ENCODE data around the gene BMPR1B. TPM values are rescaled to one million over a fixed set of nuclear protein-coding genes. Genes with fewer than 3 reads are reported as not detected.

Gene BMPR1B
- polyA plus RNA-seq, 1 donor, result 1.2 TPM

DNA sequence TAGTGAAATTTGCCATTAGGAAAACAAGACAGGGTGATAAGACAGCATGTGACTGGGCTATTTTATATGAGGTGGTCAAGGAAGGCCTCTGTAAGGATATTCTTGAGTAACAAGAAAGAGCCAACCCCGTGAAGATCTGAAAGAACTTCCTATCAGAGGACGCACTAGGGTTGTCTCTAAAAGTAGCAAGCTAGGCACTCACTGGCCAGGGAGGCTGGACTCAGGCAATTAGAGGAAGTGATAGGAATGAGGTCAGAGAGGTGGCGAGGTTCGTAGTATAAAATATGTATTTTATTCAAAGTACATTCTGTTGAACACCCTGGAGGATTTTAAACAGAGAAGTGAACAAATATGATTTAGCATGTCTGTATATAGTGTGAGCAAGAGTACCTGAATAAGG is 4.6 kb downstream of the BMPR1B start:
- Histone ChIP-seq H3K4me1 (ENCODE audit: control insufficient read depth, insufficient read depth, low read length) (peaks cover 8% of the 10 kb centered on the region), H3K4me3 (ENCODE audit: low read length) (no peak overlapping the region), H3K27ac (ENCODE audit: low read length) (no peak overlapping the region), H3K36me3 (ENCODE audit: control insufficient read depth, insufficient read depth, low read length) (no peaks in the 10 kb centered on the region), H3K9me3 (ENCODE audit: control insufficient read depth, low read depth, low read length) (no peaks in the 10 kb centered on the region), H3K27me3 (ENCODE audit: control insufficient read depth, insufficient read depth, low read length) (peaks cover 37% of the 10 kb centered on the region)
- no peak for DNase-seq
- WGBS (ENCODE audit: insufficient coverage, low lambda C conversion rate), result 100% methylated on average over 1 of the region's 4 CpGs

DNA sequence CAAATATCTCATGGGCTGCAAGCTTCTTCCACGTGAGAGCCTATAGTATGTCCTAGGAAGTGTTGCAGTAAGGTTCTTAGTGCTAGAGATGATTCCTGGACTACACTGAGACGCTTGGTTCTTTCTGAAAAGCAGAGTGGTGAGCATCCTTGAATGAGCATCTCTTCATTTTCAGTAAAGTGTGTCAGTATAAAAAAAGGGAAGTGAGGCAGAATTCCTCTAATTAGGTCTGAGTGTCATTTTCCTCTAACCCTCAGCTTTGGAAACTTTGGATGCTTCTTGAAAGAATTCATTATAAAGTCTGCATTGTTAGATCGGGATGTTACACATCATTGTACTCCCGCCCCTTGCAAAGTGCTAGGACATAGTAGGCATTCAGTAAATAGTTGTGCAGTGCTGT is 5.2 kb downstream of the BMPR1B start:
- DNase-seq, result no peak
- Histone ChIP-seq H3K4me3 (ENCODE audit: low read length) (no peak overlapping the region), H3K36me3 (ENCODE audit: control insufficient read depth, insufficient read depth, low read length) (no peaks in the 10 kb centered on the region), H3K27ac (ENCODE audit: low read length) (no peak overlapping the region), H3K4me1 (ENCODE audit: control insufficient read depth, insufficient read depth, low read length) (peaks cover 5% of the 10 kb centered on the region), H3K27me3 (ENCODE audit: control insufficient read depth, insufficient read depth, low read length) (peaks cover 34% of the 10 kb centered on the region), H3K9me3 (ENCODE audit: control insufficient read depth, low read depth, low read length) (no peaks in the 10 kb centered on the region)
- no CpG with 5 or more reads among the region's 4 CpGs for WGBS (ENCODE audit: insufficient coverage, low lambda C conversion rate)

DNA sequence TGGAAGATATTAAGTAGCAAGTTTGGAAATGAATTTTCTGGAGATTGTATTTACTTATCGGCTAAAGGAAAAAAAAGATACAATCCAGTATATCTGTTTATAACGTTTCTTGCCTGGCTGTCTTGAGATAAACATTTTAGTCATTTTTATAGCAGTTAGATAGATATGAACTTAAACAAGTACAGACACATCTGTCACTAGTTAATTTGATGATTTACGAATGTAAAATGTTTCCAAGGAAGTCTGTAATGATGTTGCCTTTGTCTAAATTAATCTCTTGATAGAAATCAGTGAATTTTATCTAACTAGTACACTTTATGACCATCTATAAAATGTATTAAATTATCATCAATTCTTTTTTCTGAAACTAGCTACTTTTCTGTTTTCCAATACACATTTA is 5.7 kb downstream of the BMPR1B start:
- Histone ChIP-seq H3K36me3 (ENCODE audit: control insufficient read depth, insufficient read depth, low read length) (no peaks in the 10 kb centered on the region), H3K27ac (ENCODE audit: low read length) (no peak overlapping the region), H3K4me3 (ENCODE audit: low read length) (no peak overlapping the region), H3K27me3 (ENCODE audit: control insufficient read depth, insufficient read depth, low read length) (peaks cover 30% of the 10 kb centered on the region), H3K4me1 (ENCODE audit: control insufficient read depth, insufficient read depth, low read length) (peaks cover 5% of the 10 kb centered on the region), H3K9me3 (ENCODE audit: control insufficient read depth, low read depth, low read length) (no peaks in the 10 kb centered on the region)
- no peak for DNase-seq
- no CpG with 5 or more reads among the region's 3 CpGs for WGBS (ENCODE audit: insufficient coverage, low lambda C conversion rate)

DNA sequence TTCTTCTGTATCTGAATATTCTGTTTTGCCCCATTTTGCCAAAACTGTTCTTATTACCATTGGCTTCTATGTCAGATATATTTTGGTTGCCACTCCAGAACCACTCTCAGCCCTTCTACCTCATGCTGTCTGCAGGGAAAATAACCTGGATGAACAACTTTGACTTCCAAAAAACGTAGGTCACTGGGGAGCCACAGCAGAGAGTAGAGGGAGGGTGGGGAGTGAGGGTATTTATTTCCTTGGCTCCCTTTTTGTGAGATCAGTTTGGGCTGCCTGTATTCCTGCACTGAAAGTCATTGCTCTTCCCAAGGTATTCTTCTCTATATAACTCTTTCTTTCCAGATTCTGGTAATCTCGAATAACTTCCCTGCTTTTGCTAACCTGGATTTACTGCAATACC is 6.3 kb downstream of the BMPR1B start:
- 67% methylated on average over 1 of the region's 2 CpGs for WGBS (ENCODE audit: insufficient coverage, low lambda C conversion rate)
- Histone ChIP-seq H3K27me3 (ENCODE audit: control insufficient read depth, insufficient read depth, low read length) (peaks cover 24% of the 10 kb centered on the region), H3K4me3 (ENCODE audit: low read length) (no peak overlapping the region), H3K27ac (ENCODE audit: low read length) (no peak overlapping the region), H3K4me1 (ENCODE audit: control insufficient read depth, insufficient read depth, low read length) (peaks cover under 1% of the 10 kb centered on the region), H3K9me3 (ENCODE audit: control insufficient read depth, low read depth, low read length) (no peaks in the 10 kb centered on the region), H3K36me3 (ENCODE audit: control insufficient read depth, insufficient read depth, low read length) (no peaks in the 10 kb centered on the region)
- no peak for DNase-seq

DNA sequence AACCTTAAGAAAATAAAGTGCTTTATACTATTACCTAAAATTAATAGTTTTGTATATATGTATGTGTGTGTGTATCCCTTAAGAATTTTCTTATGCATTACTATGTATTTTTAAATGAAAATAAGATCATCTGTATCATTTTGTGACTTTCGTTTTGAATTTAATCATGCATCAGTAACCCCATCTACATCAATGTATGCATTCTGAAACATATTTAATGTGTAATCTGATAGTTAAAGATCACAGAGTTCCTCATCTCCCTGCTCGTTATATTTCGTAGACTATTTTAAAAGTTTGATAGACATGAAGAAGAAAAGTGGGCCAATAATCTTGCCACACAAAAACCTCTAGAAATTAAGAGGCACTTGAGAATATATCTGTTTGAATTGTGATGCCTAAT is 7.4 kb downstream of the BMPR1B start:
- no peak for DNase-seq
- Histone ChIP-seq H3K27ac (ENCODE audit: low read length) (no peak overlapping the region), H3K4me1 (ENCODE audit: control insufficient read depth, insufficient read depth, low read length) (no peaks in the 10 kb centered on the region), H3K4me3 (ENCODE audit: low read length) (no peak overlapping the region), H3K27me3 (ENCODE audit: control insufficient read depth, insufficient read depth, low read length) (peaks cover 19% of the 10 kb centered on the region), H3K9me3 (ENCODE audit: control insufficient read depth, low read depth, low read length) (no peaks in the 10 kb centered on the region), H3K36me3 (ENCODE audit: control insufficient read depth, insufficient read depth, low read length) (no peaks in the 10 kb centered on the region)
- WGBS (ENCODE audit: insufficient coverage, low lambda C conversion rate), result 60% methylated on average over 1 of the region's 3 CpGs

DNA sequence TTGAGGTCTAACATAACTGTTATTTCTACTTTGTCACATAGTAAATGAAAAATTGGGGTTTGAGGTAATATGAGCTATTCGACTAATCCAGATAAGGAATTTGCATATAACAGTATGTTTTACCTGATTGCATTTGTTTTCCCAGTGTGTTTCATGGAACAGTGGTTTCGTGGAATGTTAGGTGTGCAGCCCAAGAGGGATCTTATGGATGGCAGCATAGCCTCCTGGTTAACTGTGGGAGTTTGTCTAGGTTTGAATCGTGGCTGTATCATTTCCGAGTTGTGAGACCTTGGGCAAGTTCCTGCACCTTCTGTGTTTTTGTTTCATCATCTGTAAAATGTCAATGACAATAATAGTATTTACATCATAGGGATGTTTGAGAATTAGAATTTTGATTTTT is 7.9 kb downstream of the BMPR1B start:
- no peaks in the 10 kb centered on the region for H3K36me3 ChIP-seq (ENCODE audit: control insufficient read depth, insufficient read depth, low read length)
- no peaks in the 10 kb centered on the region for H3K4me1 ChIP-seq (ENCODE audit: control insufficient read depth, insufficient read depth, low read length)
- H3K9me3 ChIP-seq (ENCODE audit: control insufficient read depth, low read depth, low read length), result no peaks in the 10 kb centered on the region
- H3K27ac ChIP-seq (ENCODE audit: low read length), result no peak overlapping the region
- DNase-seq, result no peak
- peaks cover 14% of the 10 kb centered on the region for H3K27me3 ChIP-seq (ENCODE audit: control insufficient read depth, insufficient read depth, low read length)
- 80% methylated on average over 1 of the region's 4 CpGs for WGBS (ENCODE audit: insufficient coverage, low lambda C conversion rate)
- no peak overlapping the region for H3K4me3 ChIP-seq (ENCODE audit: low read length)

DNA sequence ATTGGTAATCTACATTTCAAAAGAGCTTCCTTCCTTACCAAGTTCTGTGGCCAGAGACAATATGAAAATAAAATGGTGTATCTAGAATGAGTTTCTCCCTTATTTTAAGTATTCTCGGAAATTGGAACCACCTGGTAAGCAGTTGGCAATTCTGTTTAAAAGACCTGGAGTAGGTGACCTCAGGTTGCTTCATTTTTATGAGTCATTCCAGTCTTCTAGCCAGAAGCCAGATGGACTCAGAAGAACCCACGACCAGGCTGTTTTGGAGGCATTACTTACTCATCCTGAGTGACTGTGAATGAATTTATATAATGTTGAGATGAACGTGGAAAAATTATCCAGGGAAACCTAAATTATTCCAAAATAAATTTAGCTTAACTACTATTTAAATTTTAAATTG is 9.1 kb downstream of the BMPR1B start:
- no peak overlapping the region for H3K4me3 ChIP-seq (ENCODE audit: low read length)
- H3K27ac ChIP-seq (ENCODE audit: low read length), result no peak overlapping the region
- 100% methylated on average over 1 of the region's 3 CpGs for WGBS (ENCODE audit: insufficient coverage, low lambda C conversion rate)
- no peaks in the 10 kb centered on the region for H3K36me3 ChIP-seq (ENCODE audit: control insufficient read depth, insufficient read depth, low read length)
- peaks cover 12% of the 10 kb centered on the region for H3K27me3 ChIP-seq (ENCODE audit: control insufficient read depth, insufficient read depth, low read length)
- DNase-seq, result no peak
- no peaks in the 10 kb centered on the region for H3K9me3 ChIP-seq (ENCODE audit: control insufficient read depth, low read depth, low read length)
- no peaks in the 10 kb centered on the region for H3K4me1 ChIP-seq (ENCODE audit: control insufficient read depth, insufficient read depth, low read length)

DNA sequence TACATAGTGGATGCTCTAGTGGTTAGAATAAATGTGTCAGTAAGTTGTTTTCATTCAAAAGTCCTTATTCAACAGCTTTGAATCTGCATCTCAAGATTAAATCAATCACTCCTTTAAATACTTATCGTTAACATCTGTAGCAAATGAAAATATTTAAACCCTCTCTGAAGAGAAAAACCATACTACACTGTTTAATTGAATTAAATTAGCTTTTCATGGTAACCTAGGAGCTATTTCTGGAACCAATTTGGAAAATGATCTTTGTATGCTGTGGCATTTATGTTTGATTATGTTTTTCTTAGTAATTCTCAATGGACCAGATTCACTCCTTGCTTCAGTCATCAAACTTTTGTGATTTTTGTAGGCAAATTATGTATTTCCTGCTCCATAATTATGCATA is 9.7 kb downstream of the BMPR1B start:
- Histone ChIP-seq H3K27ac (ENCODE audit: low read length) (no peak overlapping the region), H3K36me3 (ENCODE audit: control insufficient read depth, insufficient read depth, low read length) (no peaks in the 10 kb centered on the region), H3K4me3 (ENCODE audit: low read length) (no peak overlapping the region), H3K4me1 (ENCODE audit: control insufficient read depth, insufficient read depth, low read length) (no peaks in the 10 kb centered on the region), H3K27me3 (ENCODE audit: control insufficient read depth, insufficient read depth, low read length) (peaks cover 10% of the 10 kb centered on the region), H3K9me3 (ENCODE audit: control insufficient read depth, low read depth, low read length) (no peaks in the 10 kb centered on the region)
- 100% methylated on average over 1 of the region's 1 CpG for WGBS (ENCODE audit: insufficient coverage, low lambda C conversion rate)
- DNase-seq, result no peak

DNA sequence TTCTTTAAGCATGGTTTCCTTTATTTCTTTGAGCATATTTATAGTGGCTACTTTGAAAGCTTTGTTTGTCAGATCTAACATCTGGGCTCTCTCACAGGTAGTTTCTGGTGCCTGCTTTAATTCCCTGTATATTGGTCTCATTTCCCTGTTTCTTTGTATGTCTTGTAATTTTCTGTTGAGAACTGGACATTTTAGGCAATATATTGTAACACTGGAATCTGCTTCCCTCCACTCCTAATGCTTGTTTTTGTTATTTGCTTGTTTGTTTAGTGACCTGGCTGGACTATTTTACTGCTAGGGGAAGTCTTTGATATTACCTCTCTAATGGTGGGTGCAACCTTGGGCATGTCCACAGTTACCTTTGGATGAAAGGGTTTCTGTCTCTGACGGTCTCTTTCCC is 25.0 kb downstream of the BMPR1B start:
- no peak overlapping the region for H3K27ac ChIP-seq (ENCODE audit: low read length)
- DNase-seq, result no peak
- no peaks in the 10 kb centered on the region for H3K36me3 ChIP-seq (ENCODE audit: control insufficient read depth, insufficient read depth, low read length)
- no peaks in the 10 kb centered on the region for H3K4me1 ChIP-seq (ENCODE audit: control insufficient read depth, insufficient read depth, low read length)
- H3K4me3 ChIP-seq (ENCODE audit: low read length), result no peak overlapping the region
- no CpG with 5 or more reads among the region's 1 CpG for WGBS (ENCODE audit: insufficient coverage, low lambda C conversion rate)
- H3K27me3 ChIP-seq (ENCODE audit: control insufficient read depth, insufficient read depth, low read length), result no peaks in the 10 kb centered on the region
- peaks cover 5% of the 10 kb centered on the region for H3K9me3 ChIP-seq (ENCODE audit: control insufficient read depth, low read depth, low read length)

DNA sequence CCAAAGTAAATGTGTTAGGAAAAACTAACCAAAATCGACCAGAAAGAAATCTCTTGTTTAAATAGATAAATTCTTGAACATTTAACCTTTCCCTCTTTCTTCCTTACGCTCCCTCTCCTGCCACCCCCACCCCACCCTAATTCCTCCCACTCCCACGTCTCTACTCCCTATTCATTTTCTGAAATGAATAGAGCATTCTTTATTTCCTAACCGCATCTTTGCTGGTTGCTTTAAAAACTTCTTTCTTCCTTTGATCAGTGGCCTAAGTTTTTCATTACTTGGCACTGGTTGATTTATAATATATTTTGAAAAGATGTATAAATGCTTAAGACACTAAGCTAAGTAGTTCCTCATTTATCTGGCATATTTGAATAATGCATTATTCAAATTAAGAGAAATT is 33.9 kb downstream of the BMPR1B start:
- WGBS (ENCODE audit: insufficient coverage, low lambda C conversion rate), result 68% methylated on average over 4 of the region's 4 CpGs
- Histone ChIP-seq H3K36me3 (ENCODE audit: control insufficient read depth, insufficient read depth, low read length) (no peaks in the 10 kb centered on the region), H3K4me3 (ENCODE audit: low read length) (no peak overlapping the region), H3K27me3 (ENCODE audit: control insufficient read depth, insufficient read depth, low read length) (no peaks in the 10 kb centered on the region), H3K9me3 (ENCODE audit: control insufficient read depth, low read depth, low read length) (no peaks in the 10 kb centered on the region), H3K4me1 (ENCODE audit: control insufficient read depth, insufficient read depth, low read length) (no peaks in the 10 kb centered on the region), H3K27ac (ENCODE audit: low read length) (no peak overlapping the region)
- no peak for DNase-seq

DNA sequence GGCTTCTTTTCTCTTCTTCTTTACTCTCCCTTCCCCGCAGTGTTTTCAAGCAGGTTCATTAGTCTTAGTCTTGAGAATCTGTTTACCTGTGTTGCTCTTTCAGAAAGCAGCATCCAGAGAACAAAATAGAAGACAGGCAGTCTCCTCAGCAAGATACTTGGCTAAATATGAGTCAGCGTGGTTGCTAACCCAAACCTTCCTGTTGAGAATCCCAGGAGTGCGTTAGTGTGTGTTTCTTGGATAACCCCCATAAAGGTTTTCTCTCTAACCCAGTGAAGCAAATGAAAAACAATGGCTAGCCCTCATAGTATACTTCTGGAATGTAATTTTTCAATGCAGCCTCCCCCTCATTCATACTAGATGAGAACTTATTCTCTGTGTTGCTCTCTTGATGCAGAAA is 41.1 kb downstream of the BMPR1B start:
- DNase-seq, result no peak
- no CpG with 5 or more reads among the region's 3 CpGs for WGBS (ENCODE audit: insufficient coverage, low lambda C conversion rate)
- H3K36me3 ChIP-seq (ENCODE audit: control insufficient read depth, insufficient read depth, low read length), result no peaks in the 10 kb centered on the region
- H3K27ac ChIP-seq (ENCODE audit: low read length), result no peak overlapping the region
- no peaks in the 10 kb centered on the region for H3K4me1 ChIP-seq (ENCODE audit: control insufficient read depth, insufficient read depth, low read length)
- no peak overlapping the region for H3K4me3 ChIP-seq (ENCODE audit: low read length)
- H3K27me3 ChIP-seq (ENCODE audit: control insufficient read depth, insufficient read depth, low read length), result peaks cover 2% of the 10 kb centered on the region
- no peaks in the 10 kb centered on the region for H3K9me3 ChIP-seq (ENCODE audit: control insufficient read depth, low read depth, low read length)
